ENCODE data around the gene NOS1AP. TPM values are rescaled to one million over a fixed set of nuclear protein-coding genes. Genes with fewer than 3 reads are reported as not detected.

The NOS1AP gene
- total RNA-seq, 4 donors from 2014 or later = 0.99 to 9.0 (median 4.0) TPM

DNA sequence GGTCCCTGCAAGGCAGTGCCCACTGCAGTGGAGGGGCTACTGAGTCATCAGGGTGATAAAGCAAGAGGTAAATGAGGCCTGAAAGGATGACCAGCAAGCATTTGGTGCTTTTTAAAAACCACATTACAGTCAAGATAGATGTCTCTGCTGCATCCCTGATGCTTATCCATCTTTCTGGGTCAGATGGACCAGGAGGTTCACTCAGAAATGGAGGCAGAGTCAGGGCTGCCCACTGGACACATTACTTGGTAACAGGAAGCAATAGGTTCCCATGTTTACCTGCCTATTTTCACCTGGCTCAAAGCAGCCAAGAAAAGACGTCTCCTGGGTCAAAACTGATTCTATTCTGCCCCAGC is 303.6 kb downstream of the NOS1AP start:
- intact Hi-C loops (cut with DNase I) = no loop called here
- Histone ChIP-seq H3K36me3 (no peaks in the 10 kb centered on the region), H3K27me3 (no peaks in the 10 kb centered on the region), H3K4me1 (no peaks in the 10 kb centered on the region), H3K4me3 (no peak overlapping the region), H3K27ac (replicated peaks in 1 of 4) (no peak overlapping the region), H3K9me3 (no peaks in the 10 kb centered on the region)
- TF ChIP-seq POLR2A (IDR thresholded peaks at IDR 0.05; ENCODE audit: low read depth) = no peak
- 100% methylated on average over 1 of the region's 1 CpG for WGBS
- no peak for DNase-seq (ENCODE audit: extremely low spot score)

- Histone ChIP-seq H3K9me3 (no peaks in the 10 kb centered on the region), H3K4me3 (no peak overlapping the region), H3K27me3 (no peaks in the 10 kb centered on the region), H3K4me1 (no peaks in the 10 kb centered on the region), H3K27ac (replicated peaks in 1 of 4) (no peak overlapping the region), H3K36me3 (no peaks in the 10 kb centered on the region)
- intact Hi-C loops (cut with DNase I) = no loop called here
- DNase-seq (ENCODE audit: extremely low spot score) = no peak
- 87% methylated on average over 6 of the region's 8 CpGs for WGBS
- TF ChIP-seq POLR2A (IDR thresholded peaks at IDR 0.05; ENCODE audit: low read depth) (no peak), EP300 (IDR thresholded peaks at IDR 0.05) (no peak), CTCF (IDR thresholded peaks at IDR 0.05) (no peak), POLR2AphosphoS5 (IDR thresholded peaks at IDR 0.05) (no peak)
Measured at GRCh38 chr1:162373541-162374260, 304.2 kb downstream of the NOS1AP start.

DNA sequence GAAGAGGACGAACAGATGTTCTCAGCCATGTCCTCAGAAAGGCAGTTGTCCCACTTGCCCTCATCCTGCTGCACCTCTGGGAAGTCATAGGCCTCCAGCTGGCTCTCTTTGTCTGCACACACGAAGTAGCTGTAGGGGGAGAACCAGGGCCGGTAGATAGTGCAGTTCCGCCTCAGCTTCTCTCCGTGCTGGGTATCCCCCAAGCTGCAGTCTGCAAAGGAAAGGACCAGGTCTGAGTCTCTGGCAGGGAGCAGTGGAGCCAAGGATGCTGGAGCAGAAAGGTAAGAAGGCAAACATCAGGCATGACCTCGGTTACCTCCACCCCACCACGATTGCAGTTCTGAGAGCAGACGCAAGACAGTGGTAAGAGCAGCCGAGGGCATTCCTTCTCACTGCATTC is 304.9 kb downstream of the NOS1AP start:
- Histone ChIP-seq H3K4me1 (no peaks in the 10 kb centered on the region), H3K9me3 (no peaks in the 10 kb centered on the region), H3K4me3 (no peak overlapping the region), H3K36me3 (no peaks in the 10 kb centered on the region), H3K27ac (replicated peaks in 1 of 4) (no peak overlapping the region), H3K27me3 (no peaks in the 10 kb centered on the region)
- intact Hi-C loops (cut with DNase I) = no loop called here
- WGBS = 95% methylated on average over 8 of the region's 9 CpGs
- TF ChIP-seq EP300 (IDR thresholded peaks at IDR 0.05) (no peak), CTCF (IDR thresholded peaks at IDR 0.05) (no peak), POLR2AphosphoS5 (IDR thresholded peaks at IDR 0.05) (no peak), POLR2A (IDR thresholded peaks at IDR 0.05; ENCODE audit: low read depth) (no peak)
- no peak for DNase-seq (ENCODE audit: extremely low spot score)

DNA sequence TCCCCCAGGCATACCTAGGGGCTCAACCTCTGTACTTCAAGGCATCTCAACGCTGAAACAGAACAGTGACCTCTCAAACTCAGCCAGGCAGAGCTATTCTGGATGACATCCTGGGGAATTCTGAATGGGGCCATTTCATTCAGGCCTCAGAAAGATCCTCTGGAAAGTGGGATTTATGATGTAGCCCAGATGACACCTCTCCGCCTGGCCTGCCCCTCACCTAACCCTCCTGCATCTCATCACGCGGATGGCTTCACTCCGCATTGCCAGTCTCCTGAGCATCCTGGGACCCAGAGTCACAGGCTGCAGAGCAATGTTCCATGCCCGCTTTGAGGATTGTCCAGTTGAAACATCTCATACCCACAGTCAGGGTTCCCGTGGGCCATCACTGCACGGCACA is 306.0 kb downstream of the NOS1AP start:
- Histone ChIP-seq H3K36me3 (no peaks in the 10 kb centered on the region), H3K9me3 (no peaks in the 10 kb centered on the region), H3K27ac (replicated peaks in 1 of 4) (no peak overlapping the region), H3K4me3 (no peak overlapping the region), H3K27me3 (no peaks in the 10 kb centered on the region), H3K4me1 (no peaks in the 10 kb centered on the region)
- no peak for TF ChIP-seq CTCF (IDR thresholded peaks at IDR 0.05)
- TF ChIP-seq EP300 (IDR thresholded peaks at IDR 0.05) = no peak
- no peak for TF ChIP-seq POLR2A (IDR thresholded peaks at IDR 0.05; ENCODE audit: low read depth)
- TF ChIP-seq POLR2AphosphoS5 (IDR thresholded peaks at IDR 0.05) = no peak
- WGBS = 83% methylated on average over 8 of the region's 8 CpGs
- intact Hi-C loops (cut with DNase I) = no loop called here
- DNase-seq (ENCODE audit: extremely low spot score) = no peak

- no peak within 1 kb of the TSS for H3K4me3 ChIP-seq
- H3K27me3 ChIP-seq = no peaks in the 10 kb centered on the region
- H3K9me3 ChIP-seq = no peaks in the 10 kb centered on the region
- intact Hi-C loops (cut with DNase I) = no loop called here
- no peak for TF ChIP-seq POLR2A (IDR thresholded peaks at IDR 0.05; ENCODE audit: low read depth)
- TF ChIP-seq CTCF (IDR thresholded peaks at IDR 0.05) = no peak
- TF ChIP-seq POLR2AphosphoS5 (IDR thresholded peaks at IDR 0.05) = no peak
- no peak for TF ChIP-seq EP300 (IDR thresholded peaks at IDR 0.05)
- no peaks in the 10 kb centered on the region for H3K36me3 ChIP-seq
- WGBS = 91% methylated on average over 5 of the region's 5 CpGs
- H3K4me1 ChIP-seq = no peaks in the 10 kb centered on the region
- no peak within 1 kb of the TSS for H3K27ac ChIP-seq (replicated peaks in 1 of 4)
- no peak for DNase-seq (ENCODE audit: extremely low spot score)
Measured at GRCh38 chr1:162376691-162377090, 307.2 kb downstream of the NOS1AP start, which contains the start of gene SPATA46. TSS of gene SPATA46 (minus strand) at chr1:162376854. CDS start at chr1:162376790, 64 bp downstream.

All from esophagus muscularis mucosa (tissue), 4 donors.